Measurements from ENCODE around the gene BTLA.

BTLA gene

DNA sequence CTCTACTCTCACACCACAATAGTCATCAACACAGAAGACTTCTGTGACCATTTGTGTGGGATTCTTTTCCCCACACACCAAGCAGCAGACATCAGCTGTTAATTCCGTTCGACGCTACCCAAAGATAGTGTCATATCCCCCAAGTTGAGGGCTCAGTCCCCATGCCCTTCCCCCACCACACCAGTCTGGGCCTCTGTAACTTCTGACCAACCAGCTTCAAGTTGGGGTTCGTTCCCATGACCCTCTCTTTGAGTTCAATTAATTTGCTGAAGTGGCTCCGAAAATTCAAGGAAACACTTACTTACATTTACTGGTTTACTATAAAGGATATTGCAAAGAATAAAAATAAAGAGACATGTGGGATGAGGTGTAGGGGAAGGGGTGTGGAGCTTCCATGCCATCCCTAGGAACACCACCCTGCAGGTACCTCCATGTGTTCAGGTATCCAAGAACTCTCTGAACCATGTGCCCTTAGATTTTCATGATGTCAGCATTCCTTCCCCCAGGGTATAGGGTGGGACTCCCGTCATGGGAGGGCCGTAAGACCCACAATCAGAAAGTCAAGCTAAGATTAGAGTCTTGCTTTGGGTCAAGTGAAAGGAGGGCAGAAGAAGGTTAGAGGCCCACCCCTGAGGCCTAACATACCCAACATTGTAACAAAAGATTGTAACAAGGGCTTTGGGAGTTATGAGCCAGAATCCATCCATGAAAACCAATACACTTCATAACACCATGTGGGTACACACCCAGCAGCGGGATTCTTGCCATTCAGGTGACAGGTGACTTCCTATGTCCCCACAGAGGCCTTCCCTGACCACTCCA is 82.7 kb downstream of the BTLA start:
- Mint-ChIP-seq H3K4me3 (no peak overlapping the region), H3K27me3 (no peaks in the 10 kb centered on the region), H3K4me1 (peaks cover 13% of the 10 kb centered on the region), H3K36me3 (no peaks in the 10 kb centered on the region), H3K27ac (no peak overlapping the region), H3K9me3 (peaks cover 1% of the 10 kb centered on the region)
- DNase-seq (ENCODE audit: low spot score in 2 of 2) (no peak), ATAC-seq (ENCODE audit: low read depth) (no peak)

DNA sequence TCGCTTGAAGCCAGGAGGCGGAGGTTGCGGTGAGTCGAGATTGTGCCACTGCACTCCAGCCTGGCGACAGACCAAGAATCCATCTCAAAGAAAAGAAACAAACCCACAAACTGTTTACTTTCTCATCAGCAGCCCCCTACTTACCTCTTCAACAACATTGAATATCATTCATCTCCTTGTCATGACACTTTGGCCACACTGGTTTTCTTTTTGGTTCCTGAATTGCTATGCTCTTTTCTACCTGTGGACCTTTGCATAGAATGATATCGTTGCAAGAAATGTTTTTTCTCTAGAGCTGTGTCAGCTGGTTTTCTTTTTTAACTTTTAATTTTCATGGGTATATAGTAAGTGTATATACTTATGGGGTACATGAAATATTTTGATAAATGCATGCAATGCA is 83.9 kb downstream of the BTLA start:
- Mint-ChIP-seq H3K27ac (no peak overlapping the region), H3K9me3 (peaks cover 1% of the 10 kb centered on the region), H3K36me3 (no peaks in the 10 kb centered on the region), H3K4me3 (no peak overlapping the region), H3K27me3 (no peaks in the 10 kb centered on the region), H3K4me1 (peaks cover 14% of the 10 kb centered on the region)
- DNase-seq (ENCODE audit: low spot score in 2 of 2): no peak
- no peak for ATAC-seq (ENCODE audit: low read depth)

All from memory B cell (primary cell).